ENCODE measurements around the gene TP73.

GRCh38 chr1:3780901-3781300 lies 128.6 kb downstream of the TP73 start:
- no peak for TF ChIP-seq CTCF (IDR thresholded peaks at IDR 0.05)
- no peak for TF ChIP-seq EZH2 (IDR thresholded peaks at IDR 0.05; ENCODE audit: borderline replicate concordance, insufficient read depth, low read depth, low read length, poor library complexity, severe bottlenecking)

Data from B cell (primary cell).